Transverse colon (tissue), 3 donors: ENCODE results near the gene INTS2.

Source experiments
- CTCF ChIP-seq, 5 experiments: fragments of 200-600 bp in 3 of 5; fragments of 450-650 bp in 2 of 5; sonication (generic) in 3 of 5; IDR thresholded peaks; 1 replicate in 2 of 5; 2 replicates in 3 of 5; pipeline ENCODE4 v1.5.1; 2016 to 2017; ENCODE audit warnings: antibody characterized with exemption in 5 of 5, inconsistent platforms in 3 of 5, mild to moderate bottlenecking in 2 of 5, moderate library complexity in 1 of 5
- POLR2A ChIP-seq: fragments of 450-650 bp; IDR thresholded peaks from one replicate; pipeline ENCODE4 v1.6.1; 2016; ENCODE audit warnings: antibody characterized with exemption, mild to moderate bottlenecking, moderate library complexity

GRCh38 chr17:61970030-61970429, 42.2 kb upstream of the INTS2 start:
- no peak for TF ChIP-seq CTCF (IDR thresholded peaks at IDR 0.05)
- no peak for TF ChIP-seq POLR2A
